AG04449 (cell line): ENCODE data around the gene ATP6V0E1.

Experiments
- CTCF ChIA-PET: fragments of 350-600 bp; formaldehyde crosslinking; extraction: SDS; loops from one replicate; lab custom pipeline; 2021; ENCODE audit warnings: antibody characterized with exemption; lab: Yijun Ruan, JAX
- POLR2A ChIA-PET: fragments of 400-600, 350-600 bp; formaldehyde crosslinking; extraction: SDS; loops from one replicate; lab custom pipeline; 2020; ENCODE audit warnings: antibody characterized with exemption, inconsistent platforms; lab: Yijun Ruan, JAX
- DNase-seq: peaks from one replicate; pipeline ENCODE4 v3.0.0-alpha.2; 2010; ENCODE audit warnings: low read depth, low spot score
- H3K4me3 ChIP-seq: 2 replicates; pipeline ENCODE4 v1.5.1; 2011; ENCODE audit warnings: low read depth, mild to moderate bottlenecking, control low read depth, low read length
- CTCF ChIP-seq: IDR thresholded peaks from one replicate; pipeline ENCODE4 v1.5.1; 2011; ENCODE audit warnings: mild to moderate bottlenecking, moderate library complexity, low read length, control low read depth, inconsistent platforms; ENCODE audit not compliant: insufficient read depth; ENCODE audit errors: missing control alignments

Gene ATP6V0E1

GRCh38 chr5:172999372-172999973 lies 15.9 kb downstream of the ATP6V0E1 start:
- TF ChIP-seq CTCF: no peak
- POLR2A ChIA-PET: no interaction called here
- DNase-seq: no peak
- CTCF ChIA-PET: no interaction called here
- no peak overlapping the region for H3K4me3 ChIP-seq

- TF ChIP-seq CTCF: no peak
- DNase-seq: no peak
- ChIA-PET CTCF (no interaction called here), POLR2A (no interaction called here)
- H3K4me3 ChIP-seq: no peak overlapping the region
Measured at GRCh38 chr5:172999974-173000373, 16.4 kb downstream of the ATP6V0E1 start.

- no peak for TF ChIP-seq CTCF
- H3K4me3 ChIP-seq: no peak overlapping the region
- CTCF ChIA-PET: no interaction called here
- POLR2A ChIA-PET: no interaction called here
- no peak for DNase-seq
Measured at GRCh38 chr5:173001229-173001841, 17.8 kb downstream of the ATP6V0E1 start.

- no peak overlapping the region for H3K4me3 ChIP-seq
- ChIA-PET CTCF (no interaction called here), POLR2A (no interaction called here)
- DNase-seq: no peak
- TF ChIP-seq CTCF: no peak
Measured at GRCh38 chr5:173003360-173003759, 19.8 kb downstream of the ATP6V0E1 start.

- no peak overlapping the region for H3K4me3 ChIP-seq
- CTCF ChIA-PET: no interaction called here
- TF ChIP-seq CTCF: no peak
- DNase-seq: no peak
- POLR2A ChIA-PET: no interaction called here
Measured at GRCh38 chr5:173004013-173004412, 20.4 kb downstream of the ATP6V0E1 start.

GRCh38 chr5:173004447-173004846 lies 20.9 kb downstream of the ATP6V0E1 start:
- ChIA-PET CTCF (no interaction called here), POLR2A (no interaction called here)
- no peak for DNase-seq
- no peak for TF ChIP-seq CTCF
- H3K4me3 ChIP-seq: no peak overlapping the region
